ENCODE results near the gene NUP54. TPM values are rescaled to one million over a fixed set of nuclear protein-coding genes. Genes with fewer than 3 reads are reported as not detected.

NUP54 gene
- total RNA-seq, 1 experiment from 2014 or later, result 45.9 TPM

DNA sequence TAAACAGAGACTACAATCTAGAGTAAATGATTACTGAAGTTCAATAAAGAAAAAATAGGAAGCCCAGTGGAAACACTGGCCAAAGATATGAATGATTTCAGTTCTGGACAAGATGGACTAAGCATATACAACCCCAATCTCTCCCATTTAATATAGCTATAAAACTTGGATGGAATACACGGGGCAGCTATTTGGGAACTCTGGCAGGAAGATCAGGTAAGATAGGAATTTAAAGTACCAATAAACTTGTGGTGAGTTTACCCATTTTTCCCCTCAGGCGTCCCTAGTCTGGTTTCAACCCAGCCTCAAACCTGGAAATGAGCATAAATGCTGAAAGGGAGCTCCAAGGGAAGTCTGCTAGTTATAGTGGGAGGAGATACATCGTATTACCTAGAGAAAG is 20.4 kb downstream of the NUP54 start:
- CTCF ChIA-PET, result no interaction called here
- Histone ChIP-seq H3K4me1 (ENCODE audit: insufficient read depth, low read length, poor library complexity, severe bottlenecking) (no peaks in the 10 kb centered on the region), H3K4me3 (ENCODE audit: low read depth, low read length, poor library complexity, severe bottlenecking) (no peak overlapping the region), H3K9me3 (ENCODE audit: low read depth, low read length, poor library complexity, severe bottlenecking) (no peaks in the 10 kb centered on the region), H3K27ac (ENCODE audit: low read depth, low read length, poor library complexity, severe bottlenecking) (no peak overlapping the region), H3K36me3 (ENCODE audit: insufficient read depth, low read length, poor library complexity, severe bottlenecking) (peaks cover 14% of the 10 kb centered on the region), H3K27me3 (replicated peaks; ENCODE audit: insufficient read depth, low read depth, low read length, poor library complexity) (no peaks in the 10 kb centered on the region)
- POLR2A ChIA-PET (ENCODE audit: low non-redundant PET), result no interaction called here
- no TSS peak for BruUV-seq (replicated peaks)
- no peak for DNase-seq (ENCODE audit: low spot score)
- intact Hi-C loops (cut with micrococcal nuclease; ENCODE audit: unreplicated experiment), result no loop called here
- TF ChIP-seq CTCF (conservative IDR thresholded peaks at IDR 0.05; ENCODE audit: low read depth, low read length) (no peak), EZH2 (IDR thresholded peaks at IDR 0.05; ENCODE audit: borderline replicate concordance, low read depth, low read length, poor library complexity, severe bottlenecking) (no peak)

- Histone ChIP-seq H3K9me3 (ENCODE audit: low read depth, low read length, poor library complexity, severe bottlenecking) (no peaks in the 10 kb centered on the region), H3K4me1 (ENCODE audit: insufficient read depth, low read length, poor library complexity, severe bottlenecking) (no peaks in the 10 kb centered on the region), H3K27ac (ENCODE audit: low read depth, low read length, poor library complexity, severe bottlenecking) (no peak overlapping the region), H3K36me3 (ENCODE audit: insufficient read depth, low read length, poor library complexity, severe bottlenecking) (peaks cover 25% of the 10 kb centered on the region), H3K4me3 (ENCODE audit: low read depth, low read length, poor library complexity, severe bottlenecking) (no peak overlapping the region), H3K27me3 (replicated peaks; ENCODE audit: insufficient read depth, low read depth, low read length, poor library complexity) (no peaks in the 10 kb centered on the region)
- CTCF ChIA-PET, result no interaction called here
- TF ChIP-seq CTCF (conservative IDR thresholded peaks at IDR 0.05; ENCODE audit: low read depth, low read length) (no peak), EZH2 (IDR thresholded peaks at IDR 0.05; ENCODE audit: borderline replicate concordance, low read depth, low read length, poor library complexity, severe bottlenecking) (no peak)
- peak; percentile 0 for DNase-seq (ENCODE audit: low spot score)
- POLR2A ChIA-PET (ENCODE audit: low non-redundant PET), result no interaction called here
- intact Hi-C loops (cut with micrococcal nuclease; ENCODE audit: unreplicated experiment), result no loop called here
- no TSS peak for BruUV-seq (replicated peaks)
Observed at GRCh38 chr4:76125816-76126215, 22.4 kb downstream of the NUP54 start.

GRCh38 chr4:76120199-76120598 is 28.0 kb downstream of the NUP54 start:
- Histone ChIP-seq H3K27ac (ENCODE audit: low read depth, low read length, poor library complexity, severe bottlenecking) (no peak overlapping the region), H3K27me3 (replicated peaks; ENCODE audit: insufficient read depth, low read depth, low read length, poor library complexity) (no peaks in the 10 kb centered on the region), H3K4me3 (ENCODE audit: low read depth, low read length, poor library complexity, severe bottlenecking) (no peak overlapping the region), H3K4me1 (ENCODE audit: insufficient read depth, low read length, poor library complexity, severe bottlenecking) (no peaks in the 10 kb centered on the region), H3K36me3 (ENCODE audit: insufficient read depth, low read length, poor library complexity, severe bottlenecking) (peaks cover 39% of the 10 kb centered on the region), H3K9me3 (ENCODE audit: low read depth, low read length, poor library complexity, severe bottlenecking) (no peaks in the 10 kb centered on the region)
- no peak for TF ChIP-seq EZH2 (IDR thresholded peaks at IDR 0.05; ENCODE audit: borderline replicate concordance, low read depth, low read length, poor library complexity, severe bottlenecking)
- TF ChIP-seq CTCF (conservative IDR thresholded peaks at IDR 0.05; ENCODE audit: low read depth, low read length), result no peak
- intact Hi-C loops (cut with micrococcal nuclease; ENCODE audit: unreplicated experiment), result no loop called here
- BruUV-seq (replicated peaks), result no TSS peak
- ChIA-PET CTCF (no interaction called here), POLR2A (ENCODE audit: low non-redundant PET) (no interaction called here)
- DNase-seq (ENCODE audit: low spot score), result no peak

Data from A673 (cell line).